ACC112 (cell line): ENCODE results near the gene PRDM16.
"Not testable (repeated sequence)": the region's sequence is repeated elsewhere in the genome, so short reads cannot be mapped to it uniquely, and the experiment has no call there.

Source experiments
- H2AFZ ChIP-seq: fragments of 200-600 bp; sonication (generic); one replicate; pipeline ENCODE4 v1.6.0; 2017; ENCODE audit warnings: antibody characterized with exemption, low read length; ENCODE audit not compliant: unreplicated experiment
- H3K27ac ChIP-seq: fragments of 200-600 bp; sonication (generic); 2 replicates; pipeline ENCODE4 v1.5.1; 2014; ENCODE audit warnings: low read depth, mild to moderate bottlenecking, antibody characterized with exemption, low read length, moderate library complexity
- H3K27me3 ChIP-seq: fragments of 200-600 bp; sonication (generic); 2 replicates; pipeline ENCODE4 v1.6.1; 2014; ENCODE audit warnings: mild to moderate bottlenecking, antibody characterized with exemption, low read length, moderate library complexity, mixed read lengths; ENCODE audit not compliant: insufficient read depth
- H3K36me3 ChIP-seq: fragments of 200-600 bp; sonication (generic); 2 replicates; pipeline ENCODE4 v1.6.1; 2016; ENCODE audit warnings: mild to moderate bottlenecking, antibody characterized with exemption, low read length, moderate library complexity, mixed read lengths; ENCODE audit not compliant: insufficient read depth
- H3K4me1 ChIP-seq: fragments of 200-600 bp; sonication (generic); one replicate; pipeline ENCODE4 v1.6.1; 2016; ENCODE audit warnings: low read length, mixed read lengths; ENCODE audit not compliant: insufficient read depth, unreplicated experiment, control insufficient read depth
- H3K4me3 ChIP-seq: fragments of 200-600 bp; sonication (generic); 2 replicates; pipeline ENCODE4 v1.5.1; 2014; ENCODE audit warnings: mild to moderate bottlenecking, low read depth, low read length
- H3K79me2 ChIP-seq: fragments of 200-600 bp; sonication (generic); one replicate; pipeline ENCODE4 v1.6.0; 2016; ENCODE audit warnings: low read length; ENCODE audit not compliant: control insufficient read depth, unreplicated experiment, insufficient read depth

PRDM16 gene

GRCh38 chr1:3084726-3085125 lies 15.7 kb downstream of the PRDM16 start:
- Histone ChIP-seq H3K27ac (no peak overlapping the region), H2AFZ (no peak overlapping the region), H3K36me3 (no peaks in the 10 kb centered on the region), H3K4me3 (no peak overlapping the region), H3K79me2 (no peaks in the 10 kb centered on the region), H3K4me1 (no peaks in the 10 kb centered on the region), H3K27me3 (no peaks in the 10 kb centered on the region)

GRCh38 chr1:3085721-3086120 lies 16.7 kb downstream of the PRDM16 start:
- Histone ChIP-seq H3K27me3 (no peaks in the 10 kb centered on the region), H2AFZ (no peak overlapping the region), H3K4me3 (no peak overlapping the region), H3K36me3 (no peaks in the 10 kb centered on the region), H3K79me2 (no peaks in the 10 kb centered on the region), H3K27ac (no peak overlapping the region), H3K4me1 (no peaks in the 10 kb centered on the region)

DNA sequence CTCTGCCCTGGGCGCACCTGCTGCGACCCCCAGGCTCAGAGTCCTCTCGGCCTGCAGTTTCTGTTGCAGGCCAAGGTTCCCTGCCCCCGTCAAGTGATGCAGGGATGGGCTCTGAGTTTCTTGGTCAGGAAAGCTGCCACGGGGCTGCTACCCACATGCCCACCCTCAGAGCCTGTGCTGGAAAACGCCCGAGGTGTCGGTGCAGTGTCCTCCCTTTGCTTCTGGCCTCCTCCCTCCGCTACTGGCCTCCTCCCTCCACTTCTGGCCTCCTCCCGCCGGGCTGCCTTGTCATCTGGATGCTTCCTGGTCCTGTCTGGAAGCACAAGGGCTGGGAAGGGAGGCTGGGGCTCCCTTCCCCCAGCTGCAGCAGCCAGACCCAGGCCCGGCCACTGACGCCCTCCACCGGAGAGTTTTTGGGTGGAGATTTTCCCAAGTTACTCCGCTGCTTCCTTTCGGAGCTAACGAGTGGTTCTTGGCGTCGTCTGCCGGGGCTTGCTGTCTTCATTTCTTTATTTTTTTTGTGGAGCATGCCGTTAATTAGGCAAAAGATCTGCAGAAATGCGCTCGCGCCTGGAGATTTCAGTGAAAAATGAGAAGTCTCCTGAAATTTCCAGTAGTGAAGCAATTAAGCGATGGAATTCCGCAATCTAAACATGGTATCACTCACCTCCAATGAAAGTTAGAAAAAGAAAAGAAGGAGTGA lies 17.4 kb downstream of the PRDM16 start:
- H3K36me3 ChIP-seq = no peaks in the 10 kb centered on the region
- H3K79me2 ChIP-seq = no peaks in the 10 kb centered on the region
- no peak overlapping the region for H3K27ac ChIP-seq
- H3K27me3 ChIP-seq = no peaks in the 10 kb centered on the region
- H3K4me1 ChIP-seq = no peaks in the 10 kb centered on the region
- H3K4me3 ChIP-seq = no peak overlapping the region
- H2AFZ ChIP-seq = no peak overlapping the region

GRCh38 chr1:3087049-3087448 lies 18.0 kb downstream of the PRDM16 start:
- Histone ChIP-seq H3K4me1 (no peaks in the 10 kb centered on the region), H2AFZ (no peak overlapping the region), H3K79me2 (no peaks in the 10 kb centered on the region), H3K4me3 (no peak overlapping the region), H3K36me3 (no peaks in the 10 kb centered on the region), H3K27me3 (no peaks in the 10 kb centered on the region), H3K27ac (no peak overlapping the region)

DNA sequence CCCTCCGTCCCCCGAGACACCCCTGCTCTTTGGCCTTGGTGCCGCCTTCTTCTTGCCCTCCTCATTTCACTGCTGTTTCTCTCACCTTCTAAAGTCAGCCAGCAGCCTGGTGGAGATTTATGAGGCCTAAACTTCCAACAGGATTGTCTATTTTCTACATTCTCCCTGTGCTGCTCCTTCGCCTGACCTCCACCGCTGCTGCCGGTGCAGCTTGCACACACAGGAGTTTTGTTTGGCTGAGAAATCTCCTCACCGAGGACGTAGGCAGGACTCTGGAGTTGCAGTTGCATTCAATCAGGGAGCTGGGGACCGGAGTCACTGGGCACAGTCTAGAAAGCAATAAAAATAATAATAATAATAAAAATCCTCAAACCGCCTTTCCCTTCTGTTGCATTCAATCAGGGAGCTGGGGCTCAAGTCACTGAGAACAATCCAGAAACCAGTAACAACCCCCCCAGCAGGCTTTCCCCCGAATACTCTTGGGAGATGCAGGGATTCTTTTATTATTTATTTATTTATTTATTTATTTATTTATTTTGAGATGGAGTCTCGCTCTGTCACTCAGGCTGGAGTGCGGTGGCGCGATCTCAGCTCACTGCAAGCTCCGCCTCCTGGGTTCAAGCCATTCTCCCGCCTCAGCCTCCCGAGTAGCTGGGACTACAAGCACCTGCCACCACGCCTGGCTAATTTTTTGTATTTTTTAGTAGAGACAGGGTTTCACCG lies 19.1 kb downstream of the PRDM16 start:
- not testable (repeated sequence) for H3K27me3 ChIP-seq, H3K36me3 ChIP-seq

DNA sequence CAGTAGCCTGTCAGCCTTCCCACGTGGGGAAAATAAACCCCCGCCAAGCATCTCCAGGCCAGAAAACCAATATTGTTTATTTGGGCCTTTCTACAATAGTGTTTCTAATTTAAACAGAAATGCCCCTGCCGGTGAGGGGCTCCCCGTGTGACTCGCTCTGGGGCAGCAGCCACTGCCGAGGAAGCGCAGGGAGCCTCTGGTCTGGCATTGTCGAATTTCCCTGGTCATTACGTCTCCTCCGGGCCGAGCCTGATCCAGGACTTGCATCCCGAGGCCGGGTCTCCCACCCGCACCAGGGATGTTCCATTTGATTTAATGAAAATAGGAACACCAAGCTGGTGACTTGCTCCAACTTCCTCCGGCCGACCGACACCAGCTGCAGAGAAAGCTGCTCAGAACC lies 20.5 kb downstream of the PRDM16 start:
- no peaks in the 10 kb centered on the region for H3K27me3 ChIP-seq
- H3K27ac ChIP-seq = no peak overlapping the region
- no peaks in the 10 kb centered on the region for H3K36me3 ChIP-seq
- H2AFZ ChIP-seq = no peak overlapping the region
- no peaks in the 10 kb centered on the region for H3K4me1 ChIP-seq
- H3K79me2 ChIP-seq = no peaks in the 10 kb centered on the region
- no peak overlapping the region for H3K4me3 ChIP-seq

More for the DNA sequence above, 19.1 kb downstream of the PRDM16 start:
- H3K79me2 ChIP-seq, H2AFZ ChIP-seq, H3K4me3 ChIP-seq, H3K4me1 ChIP-seq, H3K27ac ChIP-seq: not testable (repeated sequence)

DNA sequence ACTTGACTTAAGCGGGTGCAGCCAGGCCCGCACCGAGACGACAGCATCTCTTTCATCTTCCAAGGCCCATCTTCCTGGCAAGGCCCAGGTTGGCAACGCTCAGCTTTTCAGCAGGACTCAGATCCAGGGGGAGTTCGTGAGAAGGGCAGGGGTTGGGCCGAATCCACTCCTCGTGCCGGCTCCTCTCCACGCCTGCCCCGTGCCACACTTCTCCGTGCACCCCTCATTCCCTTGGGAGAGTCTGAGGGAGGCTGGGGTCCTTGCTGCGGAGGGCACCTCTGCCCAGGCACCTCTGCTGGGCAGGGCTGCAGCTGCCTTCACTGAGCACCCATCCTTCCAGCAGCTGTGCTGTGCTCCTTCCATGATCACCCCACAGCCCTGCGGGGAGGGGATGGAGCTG lies 22.3 kb downstream of the PRDM16 start:
- no peaks in the 10 kb centered on the region for H3K27me3 ChIP-seq
- H2AFZ ChIP-seq = no peak overlapping the region
- H3K4me1 ChIP-seq = no peaks in the 10 kb centered on the region
- H3K79me2 ChIP-seq = no peaks in the 10 kb centered on the region
- H3K4me3 ChIP-seq = no peak overlapping the region
- H3K27ac ChIP-seq = no peak overlapping the region
- H3K36me3 ChIP-seq = no peaks in the 10 kb centered on the region

- no peak overlapping the region for H3K27ac ChIP-seq
- no peaks in the 10 kb centered on the region for H3K36me3 ChIP-seq
- no peaks in the 10 kb centered on the region for H3K27me3 ChIP-seq
- H3K4me3 ChIP-seq = no peak overlapping the region
- H3K4me1 ChIP-seq = no peaks in the 10 kb centered on the region
- H2AFZ ChIP-seq = no peak overlapping the region
- no peaks in the 10 kb centered on the region for H3K79me2 ChIP-seq
These were observed 23.5 kb downstream of the PRDM16 start for GRCh38 chr1:3092530-3092929.

DNA sequence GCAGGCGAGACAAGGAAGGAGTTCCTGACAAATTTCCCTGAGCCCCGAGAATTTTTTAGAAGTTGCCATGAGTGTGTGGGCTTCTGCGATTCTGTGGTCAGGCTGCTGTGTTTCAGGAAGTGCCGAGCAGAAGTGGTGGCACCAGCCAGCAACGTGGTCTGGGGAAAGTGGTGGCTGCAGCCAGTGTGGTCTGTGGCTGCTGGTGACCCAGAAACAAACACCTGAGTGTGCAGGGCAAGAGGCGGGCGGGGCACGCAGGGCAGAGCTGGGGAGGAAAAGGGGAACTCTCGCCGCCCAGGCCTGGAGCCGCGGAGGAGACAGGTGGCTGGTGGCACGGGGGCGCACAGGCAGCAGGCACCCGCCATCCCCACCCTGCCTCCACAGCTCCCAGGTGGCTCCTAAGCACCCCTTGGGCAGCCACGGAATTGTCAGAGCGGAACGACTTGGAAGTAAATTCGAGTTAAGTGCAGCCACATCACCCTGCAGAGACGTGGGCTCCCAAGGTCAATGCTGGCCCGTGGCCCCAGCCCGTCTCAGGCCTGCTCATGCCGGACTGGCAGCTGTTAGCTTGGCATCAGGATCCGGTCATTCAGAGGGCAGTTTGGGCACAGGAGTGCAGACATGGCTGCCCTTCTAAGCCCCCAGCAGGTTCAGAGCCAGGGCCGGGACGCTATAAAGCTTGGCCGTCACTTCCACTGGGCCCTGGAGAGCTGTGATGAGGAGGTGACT lies 25.1 kb downstream of the PRDM16 start:
- H3K79me2 ChIP-seq = no peaks in the 10 kb centered on the region
- no peak overlapping the region for H3K4me3 ChIP-seq
- no peak overlapping the region for H2AFZ ChIP-seq
- H3K36me3 ChIP-seq = no peaks in the 10 kb centered on the region
- no peaks in the 10 kb centered on the region for H3K4me1 ChIP-seq
- no peaks in the 10 kb centered on the region for H3K27me3 ChIP-seq
- H3K27ac ChIP-seq = no peak overlapping the region

DNA sequence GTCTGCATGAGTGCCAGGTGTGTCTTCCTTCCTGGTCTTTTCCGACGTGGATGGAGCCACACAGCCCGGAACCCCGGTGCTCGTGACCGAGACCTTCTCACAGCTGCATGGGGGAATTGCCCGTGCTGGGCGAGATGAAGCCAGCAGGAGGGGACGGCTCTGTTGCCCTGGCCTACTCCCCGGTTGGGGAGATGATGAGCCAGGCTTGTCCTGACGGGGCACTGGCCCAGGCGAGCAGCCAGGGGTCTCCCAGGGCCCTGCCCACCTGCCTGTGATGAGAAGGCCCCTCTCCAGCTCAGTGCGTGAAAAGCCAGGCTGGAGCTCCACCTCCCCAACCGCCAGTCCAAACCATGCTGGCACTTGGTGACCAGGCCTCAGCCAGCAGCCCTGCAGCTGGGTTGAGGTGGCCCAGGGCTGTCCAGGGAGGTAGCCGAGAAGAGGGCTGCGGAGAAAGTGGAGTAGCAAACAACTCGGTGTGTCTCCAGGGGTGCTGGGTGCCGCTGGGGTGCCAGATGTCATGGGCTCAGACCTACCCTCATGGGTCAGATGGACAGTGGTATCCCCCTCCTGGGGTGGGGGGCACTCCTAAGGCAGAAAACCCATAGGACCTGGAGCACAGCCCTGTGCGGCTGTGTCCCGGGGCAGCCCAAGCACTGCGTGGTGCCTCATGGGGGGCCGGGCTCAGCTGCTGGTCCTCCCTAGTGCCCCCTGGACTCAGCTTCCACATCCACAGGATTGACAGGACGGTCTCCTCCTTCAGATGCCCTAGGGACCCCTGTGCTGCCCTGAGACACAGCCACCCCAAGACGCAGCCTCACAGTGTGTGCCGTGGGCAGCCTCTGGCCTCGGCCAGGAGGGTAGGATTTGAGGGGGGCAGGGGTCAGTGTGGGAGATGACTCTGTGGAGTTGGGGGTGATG lies 26.1 kb downstream of the PRDM16 start:
- no peaks in the 10 kb centered on the region for H3K4me1 ChIP-seq
- no peaks in the 10 kb centered on the region for H3K36me3 ChIP-seq
- H3K79me2 ChIP-seq = no peaks in the 10 kb centered on the region
- H3K4me3 ChIP-seq = no peak overlapping the region
- no peak overlapping the region for H2AFZ ChIP-seq
- no peak overlapping the region for H3K27ac ChIP-seq
- no peaks in the 10 kb centered on the region for H3K27me3 ChIP-seq
